BE2C (cell line): ENCODE measurements around the gene UNC13B.

Experiments used
- DNase-seq: peaks from one replicate; pipeline ENCODE4 v3.0.0-alpha.2; 2020
- H3K27me3 ChIP-seq: fragments of 250-450 bp; sonication (Bioruptor Pico); 2 replicates; pipeline ENCODE4 v1.5.1; 2020; ENCODE audit warnings: mild to moderate bottlenecking
- H3K36me3 ChIP-seq: fragments of 250-450 bp; sonication (Bioruptor Pico); 2 replicates; pipeline ENCODE4 v1.5.1; 2020; ENCODE audit warnings: mild to moderate bottlenecking
- H3K4me1 ChIP-seq: fragments of 250-450 bp; sonication (Bioruptor Pico); 2 replicates; pipeline ENCODE4 v1.5.1; 2020
- H3K4me3 ChIP-seq: 2 replicates; pipeline ENCODE4 v1.5.1; 2011; ENCODE audit warnings: low read depth, low read length
- H3K9me3 ChIP-seq: fragments of 250-450 bp; sonication (Bioruptor Pico); 2 replicates; pipeline ENCODE4 v1.5.1; 2020
- TF ChIP-seq, protein P1 (sequence below): IDR thresholded peaks from 2 replicates; pipeline ENCODE4 v1.5.1; 2012; ENCODE audit warnings: mild to moderate bottlenecking, low read depth, low read length

UNC13B gene

DNA sequence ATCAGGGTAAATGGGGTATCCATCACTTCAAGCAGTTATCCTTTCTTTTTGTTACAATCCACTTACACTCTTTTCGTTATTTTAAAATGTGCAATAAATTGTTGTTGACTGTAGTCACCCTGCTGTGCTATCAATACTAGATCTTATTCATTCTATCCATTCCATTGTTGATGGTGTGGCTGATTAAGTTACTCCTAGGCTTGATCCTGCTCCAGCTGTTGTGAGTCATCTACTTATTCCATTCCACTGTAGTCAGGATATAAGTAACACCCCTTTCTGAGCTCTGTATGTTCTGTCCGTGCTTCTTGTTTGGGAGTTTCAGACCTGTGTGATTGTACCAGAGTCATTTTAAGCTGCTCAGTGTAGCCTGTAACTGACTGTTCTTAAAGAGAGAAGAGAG lies 205.6 kb downstream of the UNC13B start:
- no peak for DNase-seq
- Histone ChIP-seq H3K4me3 (no peak overlapping the region), H3K27me3 (no peaks in the 10 kb centered on the region), H3K36me3 (no peaks in the 10 kb centered on the region; the same call in 1 of the 2 replicates), H3K9me3 (no peaks in the 10 kb centered on the region), H3K4me1 (no peaks in the 10 kb centered on the region)
- TF ChIP-seq, protein P1, sequence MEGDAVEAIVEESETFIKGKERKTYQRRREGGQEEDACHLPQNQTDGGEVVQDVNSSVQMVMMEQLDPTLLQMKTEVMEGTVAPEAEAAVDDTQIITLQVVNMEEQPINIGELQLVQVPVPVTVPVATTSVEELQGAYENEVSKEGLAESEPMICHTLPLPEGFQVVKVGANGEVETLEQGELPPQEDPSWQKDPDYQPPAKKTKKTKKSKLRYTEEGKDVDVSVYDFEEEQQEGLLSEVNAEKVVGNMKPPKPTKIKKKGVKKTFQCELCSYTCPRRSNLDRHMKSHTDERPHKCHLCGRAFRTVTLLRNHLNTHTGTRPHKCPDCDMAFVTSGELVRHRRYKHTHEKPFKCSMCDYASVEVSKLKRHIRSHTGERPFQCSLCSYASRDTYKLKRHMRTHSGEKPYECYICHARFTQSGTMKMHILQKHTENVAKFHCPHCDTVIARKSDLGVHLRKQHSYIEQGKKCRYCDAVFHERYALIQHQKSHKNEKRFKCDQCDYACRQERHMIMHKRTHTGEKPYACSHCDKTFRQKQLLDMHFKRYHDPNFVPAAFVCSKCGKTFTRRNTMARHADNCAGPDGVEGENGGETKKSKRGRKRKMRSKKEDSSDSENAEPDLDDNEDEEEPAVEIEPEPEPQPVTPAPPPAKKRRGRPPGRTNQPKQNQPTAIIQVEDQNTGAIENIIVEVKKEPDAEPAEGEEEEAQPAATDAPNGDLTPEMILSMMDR: no peak

DNA sequence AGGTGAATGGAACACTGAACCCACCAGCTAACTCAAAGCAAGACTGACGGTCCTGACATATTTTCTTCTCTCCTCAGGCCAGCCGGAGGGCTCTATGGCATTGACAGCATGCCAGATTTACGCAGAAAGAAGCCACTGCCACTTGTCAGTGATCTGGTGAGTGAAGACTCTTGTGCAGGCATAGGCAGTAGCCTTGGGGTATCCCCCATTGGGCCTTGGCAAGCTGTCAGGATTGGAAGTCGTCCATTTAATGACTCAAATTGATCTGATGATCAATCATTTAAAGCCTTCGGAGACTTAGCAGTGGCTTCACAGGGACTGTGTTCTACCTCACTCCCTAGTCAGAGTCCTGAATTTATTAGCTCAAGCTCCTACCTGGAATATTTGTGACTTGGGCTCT lies 208.4 kb downstream of the UNC13B start:
- Histone ChIP-seq H3K4me3 (no peak overlapping the region), H3K9me3 (no peaks in the 10 kb centered on the region), H3K27me3 (no peaks in the 10 kb centered on the region), H3K4me1 (no peaks in the 10 kb centered on the region), H3K36me3 (no peaks in the 10 kb centered on the region; the same call in 1 of the 2 replicates)
- DNase-seq: no peak
- TF ChIP-seq, protein P1: no peak

DNA sequence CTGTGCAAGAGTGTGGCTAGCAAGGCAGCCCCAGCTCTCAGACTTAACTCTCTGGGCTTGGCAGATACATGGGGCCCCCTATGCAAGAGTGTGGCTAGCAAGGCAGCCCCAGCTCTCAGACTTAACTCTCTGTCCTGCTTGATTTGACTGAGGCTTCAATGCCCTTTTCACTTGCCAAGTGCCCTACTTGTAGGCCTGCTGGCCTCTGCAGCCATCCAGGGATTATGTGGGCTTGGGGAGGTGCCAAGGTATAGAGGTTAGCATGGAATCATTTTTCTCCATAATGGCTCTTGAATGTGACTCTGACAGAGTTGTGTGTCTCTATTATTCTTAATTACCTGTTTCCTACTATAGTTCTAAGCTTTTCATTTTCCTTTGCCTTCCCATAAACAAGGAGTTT lies 212.6 kb downstream of the UNC13B start:
- no peak for DNase-seq
- Histone ChIP-seq H3K4me3 (no peak overlapping the region), H3K4me1 (no peaks in the 10 kb centered on the region), H3K9me3 (no peaks in the 10 kb centered on the region), H3K36me3 (no peaks in the 10 kb centered on the region; the same call in none of the 2 replicates), H3K27me3 (no peaks in the 10 kb centered on the region)
- TF ChIP-seq, protein P1: no peak

DNA sequence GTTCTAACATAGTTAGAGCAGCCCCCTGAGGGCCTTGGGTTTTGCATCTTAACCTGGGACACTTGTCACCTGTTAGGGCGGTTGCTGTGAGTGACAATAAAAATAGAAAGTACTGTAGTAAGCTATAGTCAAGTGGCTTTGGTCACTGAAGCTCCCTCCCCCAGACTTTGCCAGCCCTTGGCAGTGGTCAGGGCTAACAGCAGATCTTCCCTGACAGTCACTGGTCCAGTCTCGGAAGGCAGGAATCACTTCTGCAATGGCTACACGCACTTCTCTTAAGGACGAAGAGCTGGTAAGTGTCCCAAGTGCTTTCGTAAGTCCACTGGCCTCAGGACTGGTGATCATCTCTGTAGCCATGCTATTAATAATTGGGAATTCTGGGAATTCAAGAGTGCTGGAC lies 213.1 kb downstream of the UNC13B start:
- Histone ChIP-seq H3K9me3 (no peaks in the 10 kb centered on the region), H3K27me3 (no peaks in the 10 kb centered on the region), H3K36me3 (no peaks in the 10 kb centered on the region; the same call in none of the 2 replicates), H3K4me1 (no peaks in the 10 kb centered on the region), H3K4me3 (no peak overlapping the region)
- DNase-seq: no peak
- TF ChIP-seq, protein P1: no peak

DNA sequence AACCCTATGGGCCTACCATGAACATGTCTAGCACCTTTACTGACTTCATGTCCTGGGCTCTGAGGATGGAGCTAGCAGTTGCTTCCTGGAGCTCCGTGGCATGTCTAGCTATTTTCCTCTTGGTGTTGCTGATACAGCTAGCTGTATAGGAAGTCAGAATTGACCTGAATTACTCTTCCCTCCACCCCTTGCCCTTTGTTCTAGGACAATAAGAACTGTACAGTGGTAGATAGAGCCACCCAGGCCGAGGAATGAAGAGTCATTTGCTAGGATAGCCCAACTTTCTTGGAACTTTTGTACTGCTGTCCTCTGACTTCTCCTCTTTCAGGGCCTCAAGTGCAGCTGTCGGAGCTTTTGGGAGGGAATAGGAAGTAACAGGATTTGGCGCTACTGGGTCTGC lies 218.2 kb downstream of the UNC13B start:
- Histone ChIP-seq H3K27me3 (no peaks in the 10 kb centered on the region), H3K9me3 (no peaks in the 10 kb centered on the region), H3K4me3 (no peak overlapping the region), H3K4me1 (no peaks in the 10 kb centered on the region), H3K36me3 (no peaks in the 10 kb centered on the region; the same call in 1 of the 2 replicates)
- TF ChIP-seq, protein P1: no peak
- DNase-seq: no peak

DNA sequence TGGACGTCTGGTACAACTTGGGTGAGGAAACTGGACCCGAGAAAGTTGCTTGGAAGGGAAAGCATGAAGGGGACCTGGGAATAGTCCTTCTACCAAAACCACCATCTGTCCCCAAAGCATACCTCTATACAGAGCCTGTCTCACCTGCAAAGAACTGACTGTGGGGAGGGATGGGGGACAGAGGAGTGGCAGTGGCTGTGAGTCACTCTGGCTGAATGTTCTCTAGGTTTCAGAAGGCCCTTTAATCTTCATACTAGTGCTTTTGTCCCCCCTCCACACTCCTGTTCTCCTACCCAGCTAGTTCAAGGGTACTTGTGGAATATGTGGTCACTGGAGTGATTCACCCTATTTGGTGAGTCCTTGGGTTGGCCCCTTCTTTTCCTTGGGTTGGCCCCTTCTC lies 218.8 kb downstream of the UNC13B start:
- no peak for DNase-seq
- TF ChIP-seq, protein P1: no peak
- no peak overlapping the region for H3K4me3 ChIP-seq
- H3K36me3 ChIP-seq: no peaks in the 10 kb centered on the region; the same call in 1 of the 2 replicates
- H3K27me3 ChIP-seq: no peaks in the 10 kb centered on the region
- H3K4me1 ChIP-seq: no peaks in the 10 kb centered on the region
- no peaks in the 10 kb centered on the region for H3K9me3 ChIP-seq
